HFFc6 (cell line): Measurements from ENCODE around the gene MUSK. TPM values are rescaled to one million over a fixed set of nuclear protein-coding genes. Genes with fewer than 3 reads are reported as not detected.

Experiments
- DNase-seq: peaks from one replicate; pipeline ENCODE4 v3.0.0-alpha.2; 2018
- H3K27ac Mint-ChIP-seq: 2 replicates; pipeline ENCODE4 v1.8.0; 2020; ENCODE audit warnings: mild to moderate bottlenecking, mixed read lengths
- H3K27me3 Mint-ChIP-seq: 2 replicates; pipeline ENCODE4 v1.8.0; 2021; ENCODE audit warnings: mild to moderate bottlenecking, moderate library complexity, mixed read lengths; ENCODE audit not compliant: insufficient read depth
- H3K36me3 Mint-ChIP-seq: 2 replicates; pipeline ENCODE4 v1.8.0; 2021; ENCODE audit warnings: low read depth, mixed read lengths
- H3K4me1 Mint-ChIP-seq: 2 replicates; pipeline ENCODE4 v1.8.0; 2020; ENCODE audit warnings: low read depth, mixed read lengths
- H3K4me3 Mint-ChIP-seq: 2 replicates; pipeline ENCODE4 v1.8.0; 2020; ENCODE audit warnings: mild to moderate bottlenecking, moderate library complexity, mixed read lengths
- H3K9me3 Mint-ChIP-seq: 2 replicates; pipeline ENCODE4 v1.8.0; 2020; ENCODE audit warnings: mild to moderate bottlenecking, mixed read lengths
- CTCF ChIP-seq: fragments of 200-600 bp; sonication (generic); IDR thresholded peaks from 2 replicates; pipeline ENCODE4 v1.5.0; 2021; ENCODE audit warnings: antibody characterized with exemption, mild to moderate bottlenecking
- total RNA-seq, 6 experiments: library from RNA; stranded (reverse); fragmentation: NEBNext Ultra II Directional; extraction: Animal tissue kit (Norgen Biotek cat#: 25700); gene quantifications; 2 replicates in 1 of 6; 3 replicates in 5 of 6; pipeline ENCODE4 v1.2.3, GENCODE V29; 2021

Gene MUSK
- total RNA-seq, 6 experiments from 2014 or later: 0.11 to 0.23 (median 0.14) TPM; not detected in 2

GRCh38 chr9:110846215-110846614 is 177.6 kb downstream of the MUSK start:
- Mint-ChIP-seq H3K9me3 (no peaks in the 10 kb centered on the region), H3K27ac (no peak overlapping the region), H3K4me3 (no peak overlapping the region), H3K4me1 (peaks cover 74% of the 10 kb centered on the region), H3K27me3 (no peaks in the 10 kb centered on the region), H3K36me3 (peaks cover 21% of the 10 kb centered on the region; the same call in 1 of the 2 replicates)
- DNase-seq: no peak
- no peak for TF ChIP-seq CTCF

- H3K27me3 Mint-ChIP-seq: no peaks in the 10 kb centered on the region
- peaks cover 64% of the 10 kb centered on the region for H3K4me1 Mint-ChIP-seq
- DNase-seq: no peak
- H3K4me3 Mint-ChIP-seq: peak overlapping the region; percentile 49
- TF ChIP-seq CTCF: no peak
- peaks cover 21% of the 10 kb centered on the region; the same call in 1 of the 2 replicates for H3K36me3 Mint-ChIP-seq
- H3K9me3 Mint-ChIP-seq: no peaks in the 10 kb centered on the region
- H3K27ac Mint-ChIP-seq: peak overlapping the region; percentile 71
These were observed 179.1 kb downstream of the MUSK start for GRCh38 chr9:110847671-110848070.

- H3K27ac Mint-ChIP-seq: no peak overlapping the region
- peaks cover 11% of the 10 kb centered on the region for H3K9me3 Mint-ChIP-seq
- no peak for TF ChIP-seq CTCF
- H3K27me3 Mint-ChIP-seq: no peaks in the 10 kb centered on the region
- DNase-seq: no peak
- H3K36me3 Mint-ChIP-seq: peaks cover 21% of the 10 kb centered on the region
- H3K4me3 Mint-ChIP-seq: no peak overlapping the region
- H3K4me1 Mint-ChIP-seq: peaks cover 35% of the 10 kb centered on the region
These were observed 182.0 kb downstream of the MUSK start for GRCh38 chr9:110850401-110851135.

Other genes starting within 250 kb of the MUSK start
- 1 to 10 TPM; 4.0 to 6.8 (median 5.8) TPM for gene SVEP1, start 89.0 kb upstream of the MUSK start, total RNA-seq